Right lobe of liver (tissue), 4 donors: ENCODE results near the gene SLC22A23.

Source experiments
- POLR2A ChIP-seq: fragments of 450-650 bp; IDR thresholded peaks from one replicate; pipeline ENCODE4 v1.6.1; 2017; ENCODE audit warnings: antibody characterized with exemption, mild to moderate bottlenecking
- TF ChIP-seq, protein P1 (sequence below), 4 donors: fragments of 200-600 bp in 3 of 4; fragments of 450-650 bp in 1 of 4; IDR thresholded peaks; one replicate each; pipeline versions ENCODE4 v1.5.1 to v1.8.0; 2016 to 2022; ENCODE audit warnings: antibody characterized with exemption in 4 of 4, mild to moderate bottlenecking in 2 of 4
- donor health status: DM: no; HTN: no; CAD: no.
- donor health status: DM: no; HTN: no; CAD: no.
- donor health status: DM: no; HTN: yes; CAD: no.

GRCh38 chr6:3340358-3340802, 116.5 kb downstream of the SLC22A23 start:
- no peak for TF ChIP-seq POLR2A
- TF ChIP-seq, protein P1, sequence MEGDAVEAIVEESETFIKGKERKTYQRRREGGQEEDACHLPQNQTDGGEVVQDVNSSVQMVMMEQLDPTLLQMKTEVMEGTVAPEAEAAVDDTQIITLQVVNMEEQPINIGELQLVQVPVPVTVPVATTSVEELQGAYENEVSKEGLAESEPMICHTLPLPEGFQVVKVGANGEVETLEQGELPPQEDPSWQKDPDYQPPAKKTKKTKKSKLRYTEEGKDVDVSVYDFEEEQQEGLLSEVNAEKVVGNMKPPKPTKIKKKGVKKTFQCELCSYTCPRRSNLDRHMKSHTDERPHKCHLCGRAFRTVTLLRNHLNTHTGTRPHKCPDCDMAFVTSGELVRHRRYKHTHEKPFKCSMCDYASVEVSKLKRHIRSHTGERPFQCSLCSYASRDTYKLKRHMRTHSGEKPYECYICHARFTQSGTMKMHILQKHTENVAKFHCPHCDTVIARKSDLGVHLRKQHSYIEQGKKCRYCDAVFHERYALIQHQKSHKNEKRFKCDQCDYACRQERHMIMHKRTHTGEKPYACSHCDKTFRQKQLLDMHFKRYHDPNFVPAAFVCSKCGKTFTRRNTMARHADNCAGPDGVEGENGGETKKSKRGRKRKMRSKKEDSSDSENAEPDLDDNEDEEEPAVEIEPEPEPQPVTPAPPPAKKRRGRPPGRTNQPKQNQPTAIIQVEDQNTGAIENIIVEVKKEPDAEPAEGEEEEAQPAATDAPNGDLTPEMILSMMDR (IDR thresholded peaks at IDR 0.05): no peak
